Fibroblast of villous mesenchyme (primary cell): Measurements from ENCODE around the gene NLK. TPM values are rescaled to one million over a fixed set of nuclear protein-coding genes. Genes with fewer than 3 reads are reported as not detected.

Source experiments
- DNase-seq: peaks from one replicate; pipeline ENCODE4 v3.0.0-alpha.2; 2010; ENCODE audit warnings: low read depth
- H3K4me3 ChIP-seq: 2 replicates; pipeline ENCODE4 v1.5.1; 2011; ENCODE audit warnings: low read depth, mild to moderate bottlenecking, low read length
- total RNA-seq: library from RNA; depleted of rRNA; stranded (reverse); fragments of >200 nt; gene quantifications from 2 replicates; pipeline ENCODE4 v1.2.3, GENCODE V29; 2012
- TF ChIP-seq, protein P1 (sequence below): IDR thresholded peaks from 2 replicates; pipeline ENCODE4 v1.5.1; 2012; ENCODE audit warnings: low read depth, mild to moderate bottlenecking, low read length; ENCODE audit not compliant: insufficient read depth

NLK gene
- total RNA-seq, 1 donor, result 33.7 TPM

DNA sequence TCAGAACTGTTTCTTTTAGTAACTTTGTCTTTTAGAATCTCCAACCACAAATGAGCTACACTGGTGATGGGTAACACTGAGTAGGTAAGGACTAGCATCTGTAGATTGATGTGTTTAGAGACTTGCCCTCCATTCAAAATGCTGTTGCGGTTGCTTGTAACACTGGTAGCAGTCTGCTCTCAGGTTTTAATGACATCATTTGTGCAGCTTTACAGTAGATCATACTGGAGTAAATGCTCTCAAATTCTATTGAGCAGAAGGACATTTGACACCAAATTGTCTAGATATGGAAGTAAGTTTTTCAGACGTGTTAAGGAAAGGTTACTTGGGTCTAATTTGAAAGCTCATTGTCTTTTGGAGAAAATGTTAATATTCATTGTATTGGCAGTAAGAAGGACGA is 98.8 kb downstream of the NLK start:
- no peak for DNase-seq
- TF ChIP-seq, protein P1, sequence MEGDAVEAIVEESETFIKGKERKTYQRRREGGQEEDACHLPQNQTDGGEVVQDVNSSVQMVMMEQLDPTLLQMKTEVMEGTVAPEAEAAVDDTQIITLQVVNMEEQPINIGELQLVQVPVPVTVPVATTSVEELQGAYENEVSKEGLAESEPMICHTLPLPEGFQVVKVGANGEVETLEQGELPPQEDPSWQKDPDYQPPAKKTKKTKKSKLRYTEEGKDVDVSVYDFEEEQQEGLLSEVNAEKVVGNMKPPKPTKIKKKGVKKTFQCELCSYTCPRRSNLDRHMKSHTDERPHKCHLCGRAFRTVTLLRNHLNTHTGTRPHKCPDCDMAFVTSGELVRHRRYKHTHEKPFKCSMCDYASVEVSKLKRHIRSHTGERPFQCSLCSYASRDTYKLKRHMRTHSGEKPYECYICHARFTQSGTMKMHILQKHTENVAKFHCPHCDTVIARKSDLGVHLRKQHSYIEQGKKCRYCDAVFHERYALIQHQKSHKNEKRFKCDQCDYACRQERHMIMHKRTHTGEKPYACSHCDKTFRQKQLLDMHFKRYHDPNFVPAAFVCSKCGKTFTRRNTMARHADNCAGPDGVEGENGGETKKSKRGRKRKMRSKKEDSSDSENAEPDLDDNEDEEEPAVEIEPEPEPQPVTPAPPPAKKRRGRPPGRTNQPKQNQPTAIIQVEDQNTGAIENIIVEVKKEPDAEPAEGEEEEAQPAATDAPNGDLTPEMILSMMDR, result no peak
- no peak overlapping the region for H3K4me3 ChIP-seq

DNA sequence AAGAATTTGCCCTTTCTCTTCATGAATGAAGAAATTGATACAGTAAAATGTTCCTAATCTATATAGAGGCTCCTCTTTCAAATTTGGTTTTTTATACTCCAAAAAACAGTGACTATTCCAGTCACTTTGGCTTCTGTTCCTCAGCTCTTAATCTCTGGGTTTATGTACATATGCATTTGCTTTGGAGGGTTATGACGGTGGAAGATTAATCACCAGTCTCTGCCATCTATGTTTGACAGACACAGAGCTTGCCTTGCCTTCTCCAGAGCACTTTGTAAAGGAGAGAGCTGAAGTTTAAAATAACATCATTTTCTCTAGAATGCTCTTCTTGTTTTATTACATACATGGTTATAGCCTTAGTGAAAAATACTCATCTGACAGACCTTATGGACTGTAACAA is 99.3 kb downstream of the NLK start:
- DNase-seq, result no peak
- no peak overlapping the region for H3K4me3 ChIP-seq
- TF ChIP-seq, protein P1, result no peak

DNA sequence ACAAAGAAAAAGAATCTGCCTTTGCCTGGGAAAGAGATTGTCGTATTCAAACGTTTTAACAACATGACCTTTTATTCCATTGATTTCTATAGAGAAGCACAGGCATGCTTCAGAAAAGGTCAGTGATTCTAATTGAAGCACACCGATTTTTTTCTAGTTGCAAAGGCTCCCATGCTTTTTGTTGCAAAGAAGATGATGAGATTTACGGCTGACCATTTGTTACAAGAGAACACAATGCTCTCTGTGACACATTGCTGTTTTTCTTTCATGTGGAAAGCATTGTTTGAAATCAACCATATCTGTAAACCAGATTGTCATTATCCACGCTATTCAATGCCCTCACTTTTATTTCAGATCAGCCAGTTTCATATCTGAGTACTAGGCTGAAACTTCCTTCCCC is 99.8 kb downstream of the NLK start:
- DNase-seq, result no peak
- TF ChIP-seq, protein P1, result no peak
- H3K4me3 ChIP-seq, result no peak overlapping the region

DNA sequence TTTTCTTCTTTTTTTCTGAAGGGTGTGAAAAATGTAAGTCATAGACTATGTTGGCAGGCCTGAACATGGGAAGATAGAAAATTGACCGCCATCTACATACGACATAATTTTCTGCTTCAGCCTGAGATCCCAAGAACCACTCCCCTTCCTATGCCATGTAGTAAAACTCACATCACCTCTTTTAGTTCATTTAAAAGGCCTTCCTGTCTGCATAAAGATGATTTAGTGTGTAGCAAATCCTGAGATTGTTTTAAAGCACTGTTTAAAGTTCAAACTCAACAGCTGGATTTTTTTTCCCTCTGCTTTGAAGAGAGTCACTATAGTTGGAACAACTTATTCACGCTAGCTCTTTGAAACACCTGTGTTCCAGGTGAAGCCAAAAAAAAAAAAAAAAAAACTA is 101.5 kb downstream of the NLK start:
- H3K4me3 ChIP-seq, result no peak overlapping the region
- TF ChIP-seq, protein P1, result no peak
- DNase-seq, result no peak

DNA sequence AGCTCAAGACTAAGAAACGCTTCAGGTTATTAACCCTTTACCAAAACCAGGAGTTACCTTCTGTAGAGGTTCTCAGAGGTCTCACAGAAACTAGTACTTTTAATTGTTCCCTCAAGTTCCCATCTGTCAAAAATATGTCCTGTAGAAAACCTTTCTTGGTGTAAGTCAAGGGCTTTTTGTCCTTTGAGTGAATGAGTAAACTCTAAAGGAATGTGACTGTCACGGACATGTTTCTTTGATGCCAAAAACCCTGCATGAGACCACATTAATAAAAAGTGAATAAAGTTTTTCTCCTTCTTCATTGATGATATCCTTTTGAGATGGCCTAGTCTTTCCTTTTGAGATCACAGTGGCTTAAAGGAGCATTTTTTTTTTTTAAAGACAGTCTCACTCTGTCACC is 102.9 kb downstream of the NLK start:
- H3K4me3 ChIP-seq, result no peak overlapping the region
- DNase-seq, result peak; percentile 16
- TF ChIP-seq, protein P1, result no peak

DNA sequence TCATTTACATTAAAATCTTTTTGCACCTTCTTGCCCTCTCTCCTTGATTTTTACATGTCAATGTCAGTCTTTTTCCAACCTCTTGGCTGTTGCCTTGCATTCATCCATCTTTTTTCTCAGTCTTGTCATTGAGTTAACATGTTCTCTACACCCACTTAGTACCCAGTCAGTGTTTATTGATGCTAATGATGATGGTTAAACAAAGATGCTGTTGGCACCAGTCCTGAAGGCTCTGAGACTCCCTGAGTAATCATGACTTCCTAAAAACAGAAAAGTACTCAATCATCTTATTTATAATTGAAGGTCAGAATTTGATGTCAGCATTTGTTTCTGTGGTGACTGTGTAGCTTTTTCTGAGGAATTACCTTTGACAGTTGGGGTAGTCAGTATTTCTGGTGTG is 104.5 kb downstream of the NLK start:
- no peak overlapping the region for H3K4me3 ChIP-seq
- TF ChIP-seq, protein P1, result no peak
- DNase-seq, result no peak

DNA sequence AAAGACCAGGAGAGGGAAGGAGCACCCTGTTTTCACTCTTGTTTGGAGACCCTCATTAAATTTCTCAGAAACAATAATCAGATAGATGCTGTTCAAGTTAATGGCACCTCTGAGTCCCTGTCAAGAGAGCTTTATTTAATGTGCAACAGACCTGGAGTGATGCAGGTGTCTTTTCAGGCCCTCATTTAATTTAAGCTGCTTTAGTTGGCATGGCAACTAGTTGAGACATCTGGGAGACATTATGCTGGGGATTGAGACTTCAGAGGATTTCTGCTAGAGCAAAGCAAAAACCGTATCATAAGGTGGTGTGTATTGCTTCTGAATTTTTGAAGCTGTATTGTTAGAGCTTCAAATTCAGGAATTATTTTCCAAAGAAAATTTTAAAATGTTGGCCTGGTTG is 108.5 kb downstream of the NLK start:
- TF ChIP-seq, protein P1, result no peak
- no peak overlapping the region for H3K4me3 ChIP-seq
- DNase-seq, result no peak
